Erythroblast (primary cell): ENCODE data around the gene MACROD2.

Source experiments
- DNase-seq, 2 experiments: peaks; one replicate each; lab custom pipeline; 2025; lab: John Stamatoyannopoulos, UW
- GATA1 ChIP-seq: IDR thresholded peaks from 2 replicates; pipeline ENCODE4 v1.6.1; 2011; ENCODE audit warnings: low read depth, mild to moderate bottlenecking, control low read depth, low read length, moderate library complexity
- POLR2A ChIP-seq: IDR thresholded peaks from 2 replicates; pipeline ENCODE4 v1.6.1; 2011; ENCODE audit warnings: mild to moderate bottlenecking, low read length

MACROD2 gene

DNA sequence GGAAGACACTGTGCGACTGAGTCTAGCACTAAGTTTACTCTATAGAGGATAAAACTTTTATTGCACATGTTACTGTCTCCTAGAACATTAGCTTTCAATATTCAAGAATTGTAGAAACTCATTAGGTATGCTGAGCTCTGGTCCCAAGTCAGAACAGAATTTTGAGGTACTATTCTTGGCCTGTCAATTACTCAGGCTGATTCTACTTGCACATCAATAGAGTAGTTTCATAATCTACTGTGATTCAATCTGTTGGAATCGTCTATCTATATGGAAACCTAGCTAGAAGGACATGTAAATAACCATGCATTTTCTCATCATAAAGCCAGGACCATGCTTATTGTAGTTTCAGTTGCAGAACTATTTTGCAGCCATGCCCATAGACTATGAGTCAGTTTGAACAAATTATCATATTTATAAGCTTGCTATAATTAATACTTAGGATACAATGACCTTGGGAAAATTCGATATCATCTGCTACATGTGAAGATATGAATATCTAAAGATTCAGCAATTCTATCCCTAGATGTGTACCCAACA is 300.5 kb downstream of the MACROD2 start:
- TF ChIP-seq POLR2A (no peak), GATA1 (no peak)
- no peak for DNase-seq

DNA sequence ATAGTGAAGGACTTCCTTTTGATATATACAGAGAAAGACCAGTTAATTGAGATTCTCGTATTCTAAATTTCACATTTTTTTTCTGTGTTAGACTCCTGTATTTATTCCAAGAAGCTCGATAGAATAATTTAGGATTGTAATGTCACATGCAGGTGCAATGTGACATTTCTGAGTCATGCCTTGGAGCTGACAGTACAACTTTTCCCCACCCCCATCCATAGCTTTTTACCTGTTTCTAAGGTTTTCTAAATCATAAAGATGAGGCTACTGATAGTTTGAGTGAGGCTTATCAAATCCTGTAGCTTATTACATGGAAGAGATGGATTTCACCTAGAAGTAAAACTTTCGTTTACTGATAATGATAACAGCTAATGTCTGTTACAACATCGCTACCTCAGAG is 304.5 kb downstream of the MACROD2 start:
- no peak for DNase-seq
- TF ChIP-seq GATA1 (no peak), POLR2A (no peak)

DNA sequence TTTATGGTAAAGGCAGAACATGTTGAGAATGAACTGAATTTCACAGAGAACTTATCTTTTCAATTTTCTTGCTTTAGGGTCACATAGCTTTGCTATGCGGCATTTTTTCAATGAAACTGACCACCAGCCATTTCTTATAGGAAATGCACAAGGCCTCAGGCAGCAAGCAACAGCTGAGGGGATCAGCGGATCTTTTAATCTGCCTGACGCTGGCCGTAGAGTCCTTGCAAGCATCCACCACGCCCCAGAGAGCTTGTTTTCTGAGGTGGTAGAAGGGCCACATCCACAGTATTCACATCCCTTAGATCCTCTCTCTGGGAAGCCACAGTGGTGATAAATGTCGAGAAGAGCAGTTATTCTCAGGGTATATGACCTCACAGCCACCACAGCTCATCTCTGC is 307.8 kb downstream of the MACROD2 start:
- no peak for DNase-seq
- no peak for TF ChIP-seq POLR2A
- no peak for TF ChIP-seq GATA1

DNA sequence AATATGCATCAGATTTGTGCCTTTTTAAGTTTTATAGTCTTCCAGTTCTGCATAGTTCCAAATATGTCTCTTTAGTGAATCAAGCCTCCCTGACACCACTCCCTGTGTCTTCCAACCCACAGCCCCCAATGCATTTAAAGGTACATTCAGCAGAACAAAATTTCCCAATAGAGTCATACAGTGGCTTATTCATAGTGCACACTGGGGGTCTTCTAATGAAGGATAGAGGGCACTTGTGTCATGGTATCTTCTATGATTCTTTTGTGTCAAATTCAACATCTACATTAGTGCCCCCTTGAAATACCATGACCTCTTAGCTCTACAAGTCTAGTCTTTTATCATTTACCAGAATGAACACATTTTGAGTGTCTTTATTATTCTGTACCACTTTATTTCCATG is 308.3 kb downstream of the MACROD2 start:
- TF ChIP-seq POLR2A = no peak
- TF ChIP-seq GATA1 = no peak
- DNase-seq = no peak

DNA sequence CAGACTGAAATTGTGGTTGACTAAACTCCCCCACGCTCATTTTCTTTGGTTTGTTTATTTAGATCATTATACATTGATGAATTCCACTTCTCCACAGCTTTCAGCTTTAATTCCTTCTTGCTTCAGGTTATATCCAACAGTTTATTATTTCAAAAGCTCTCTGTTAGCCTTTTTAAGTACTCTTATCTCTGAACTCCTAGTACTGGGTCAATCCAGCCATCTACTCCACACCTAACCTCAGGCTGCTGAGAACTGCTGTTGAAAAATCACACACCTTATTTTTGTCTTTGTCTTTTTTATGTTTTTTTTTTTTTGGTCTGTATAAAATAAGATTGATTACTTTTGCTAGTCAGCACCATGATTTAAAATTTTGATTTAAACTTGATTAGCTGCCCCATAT is 309.2 kb downstream of the MACROD2 start:
- TF ChIP-seq GATA1 (no peak), POLR2A (no peak)
- no peak for DNase-seq

DNA sequence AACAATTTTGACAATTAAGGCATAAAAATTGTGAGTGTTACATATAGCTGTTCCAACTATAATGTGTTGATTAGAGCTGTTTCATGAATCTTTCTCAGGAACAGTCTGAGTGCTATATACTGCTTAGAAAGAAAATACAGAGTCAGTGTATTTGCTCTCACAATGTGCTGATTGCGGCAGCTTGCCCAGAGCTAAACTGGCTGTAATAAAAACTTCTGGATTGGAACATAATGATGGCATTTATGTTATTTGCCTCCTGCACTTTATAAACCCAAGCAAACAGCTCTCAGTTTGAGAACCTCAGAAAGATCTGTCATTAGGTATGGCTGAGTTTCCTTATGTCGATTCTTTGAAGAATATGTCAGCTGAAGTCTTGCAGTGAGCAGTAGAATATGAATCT is 312.6 kb downstream of the MACROD2 start:
- no peak for DNase-seq
- TF ChIP-seq POLR2A = no peak
- TF ChIP-seq GATA1 = no peak

DNA sequence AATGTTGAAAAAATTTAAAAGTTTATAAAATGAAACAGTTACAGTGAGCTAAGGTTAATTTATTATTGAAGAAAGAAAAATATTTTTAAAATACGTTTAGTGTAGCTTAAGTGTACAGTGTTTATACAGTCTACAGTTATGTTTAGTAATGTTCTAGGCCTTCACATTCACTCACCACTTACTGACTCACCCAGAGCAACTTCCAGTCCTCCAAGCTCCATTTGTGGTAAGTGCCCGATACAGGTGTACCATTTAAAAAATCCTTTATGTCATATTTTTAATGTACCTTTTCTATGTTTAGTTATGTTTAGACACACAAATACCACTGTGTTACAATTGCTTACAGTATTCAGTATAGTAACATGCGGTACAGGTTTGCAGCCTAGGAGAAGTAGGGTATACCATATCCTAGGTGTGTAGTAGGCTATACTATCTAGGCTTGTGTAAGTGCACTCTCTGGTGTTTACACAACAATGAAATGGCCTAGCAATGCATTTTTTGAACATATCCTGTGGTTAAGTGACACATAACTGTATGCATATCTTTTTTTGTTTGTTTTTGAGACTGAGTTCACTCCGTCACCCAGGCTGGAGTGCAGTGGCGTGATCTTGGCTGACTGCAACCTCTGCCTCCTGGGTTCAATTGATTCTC is 315.8 kb downstream of the MACROD2 start:
- no peak for TF ChIP-seq GATA1
- TF ChIP-seq POLR2A = no peak
- DNase-seq = no peak

DNA sequence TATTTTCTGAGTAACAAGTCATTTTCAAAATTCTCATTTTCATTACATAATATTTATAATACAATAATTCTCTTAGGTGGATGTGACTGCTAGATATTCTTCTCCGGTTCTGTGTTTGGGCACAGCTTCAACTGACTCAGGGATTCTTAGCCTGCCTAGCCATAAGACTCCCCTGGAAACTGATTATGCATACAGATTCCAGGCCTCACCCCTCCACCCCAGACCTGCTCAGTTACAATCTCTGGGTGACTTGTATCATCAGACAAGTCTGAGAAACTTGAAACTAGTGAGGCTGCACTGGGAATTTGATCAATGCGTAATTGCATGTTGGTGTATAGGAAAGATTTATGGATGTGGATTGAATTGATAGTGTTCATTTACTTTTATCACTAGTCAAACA is 316.7 kb downstream of the MACROD2 start:
- no peak for DNase-seq
- TF ChIP-seq POLR2A = no peak
- TF ChIP-seq GATA1 = no peak

DNA sequence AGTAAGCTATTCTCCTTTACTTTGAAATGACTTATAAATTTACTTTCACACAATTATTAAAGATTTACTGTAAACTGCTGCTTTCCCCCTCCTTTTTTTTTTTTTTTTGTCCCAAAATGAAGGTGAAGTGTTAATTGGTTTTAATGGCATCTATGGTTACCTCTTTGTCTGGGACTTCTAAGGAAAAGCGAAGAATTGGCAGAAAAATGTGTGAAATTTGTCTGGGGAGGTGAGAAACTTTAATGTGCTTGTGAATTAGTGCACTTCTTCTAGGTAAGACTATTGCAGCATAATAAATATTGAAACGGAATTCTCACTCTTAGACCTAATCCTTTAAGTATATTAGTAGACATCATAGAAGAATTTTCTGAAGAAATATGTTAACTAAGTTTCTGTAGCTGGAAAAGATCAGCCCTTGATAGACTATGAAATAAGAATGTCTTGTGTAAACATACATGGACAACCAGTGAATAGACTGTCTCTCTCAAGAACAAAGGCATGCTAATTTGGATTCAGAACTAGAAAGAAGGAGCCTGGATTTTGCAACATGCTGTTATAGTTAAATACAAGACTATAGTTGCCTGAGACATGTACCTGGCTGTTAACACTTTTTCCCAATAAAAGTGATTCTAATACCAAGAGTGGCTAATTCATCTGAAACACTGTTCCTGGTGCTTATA is 318.2 kb downstream of the MACROD2 start:
- TF ChIP-seq GATA1 (no peak), POLR2A (no peak)
- DNase-seq = no peak

DNA sequence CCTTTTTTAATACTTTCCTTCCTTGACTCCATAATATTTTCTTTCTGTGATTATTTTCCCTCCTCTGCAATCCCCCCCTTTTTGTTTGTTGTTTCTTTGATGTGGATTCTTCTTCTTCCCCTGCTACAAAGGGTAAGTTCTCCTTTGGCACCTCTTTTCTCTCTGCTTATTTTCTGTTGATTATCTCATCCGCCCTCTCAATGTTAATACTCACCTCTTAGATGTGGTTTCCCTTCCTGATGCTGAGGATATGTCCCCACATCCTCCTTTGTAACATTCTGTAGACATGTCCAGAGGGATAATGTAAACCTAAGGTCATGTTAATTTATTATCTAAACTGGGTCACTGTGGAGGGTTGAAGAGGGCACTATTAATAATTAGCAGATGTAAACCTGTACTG is 324.4 kb downstream of the MACROD2 start:
- DNase-seq = no peak
- TF ChIP-seq GATA1 = no peak
- TF ChIP-seq POLR2A = no peak

DNA sequence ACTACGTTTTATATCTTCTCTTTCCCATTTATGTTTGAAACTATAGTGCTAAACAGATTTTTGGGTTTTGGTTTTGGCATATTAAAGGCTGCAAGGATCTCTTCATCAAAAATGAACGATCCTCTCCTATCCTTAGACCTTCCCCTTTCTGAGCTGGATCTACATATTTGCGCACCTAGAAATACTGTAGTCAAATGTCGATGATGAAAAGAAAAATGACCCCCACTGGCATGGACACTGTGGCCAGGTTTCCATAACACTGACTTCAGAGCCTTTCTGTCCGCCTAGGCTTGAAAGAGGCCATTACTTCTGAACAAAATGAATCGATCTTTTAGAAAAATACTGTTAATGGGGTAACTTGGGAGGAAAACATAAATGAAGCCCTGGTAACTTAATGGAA is 336.3 kb downstream of the MACROD2 start:
- TF ChIP-seq GATA1 (no peak), POLR2A (no peak)

DNA sequence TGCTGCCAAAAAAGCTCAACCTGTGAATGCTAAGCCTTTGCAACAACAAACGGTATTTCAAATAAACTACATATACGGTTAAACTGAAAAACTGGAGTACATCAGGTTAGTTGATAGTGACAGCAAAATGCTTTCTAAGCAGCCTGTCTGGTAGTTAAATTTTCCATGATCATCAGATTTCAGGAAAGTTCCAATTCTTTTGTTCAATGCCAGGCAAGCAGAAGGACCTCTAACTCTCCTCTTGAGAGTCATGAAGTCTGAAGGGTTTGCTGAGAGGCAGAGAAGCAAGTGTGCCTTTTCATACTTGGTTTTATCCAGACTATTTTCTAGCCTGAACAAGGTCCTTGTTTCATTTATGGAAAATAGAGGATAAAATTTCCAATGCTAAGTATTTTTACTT is 337.6 kb downstream of the MACROD2 start:
- TF ChIP-seq POLR2A = no peak
- TF ChIP-seq GATA1 = no peak
- DNase-seq = no peak

More for the DNA sequence above, 336.3 kb downstream of the MACROD2 start:
- no peak for DNase-seq

DNA sequence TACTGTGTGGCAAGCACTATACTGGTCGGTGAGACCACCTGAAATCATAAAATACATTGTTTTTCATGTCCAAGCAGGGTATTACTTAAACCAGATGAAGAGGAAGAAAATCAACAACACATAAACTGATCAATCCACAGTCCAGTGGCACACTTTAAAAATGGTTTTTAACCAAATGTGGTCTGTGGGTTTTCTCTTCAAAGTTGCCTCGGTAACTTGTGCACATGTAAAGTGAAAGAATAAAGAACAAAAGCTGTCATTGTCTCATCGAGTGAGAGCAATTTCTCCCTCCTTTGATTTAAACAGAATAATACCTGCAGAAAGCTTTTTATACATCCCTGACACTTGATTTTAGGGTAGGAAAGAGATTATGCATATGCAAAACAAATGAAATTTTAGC is 338.4 kb downstream of the MACROD2 start:
- TF ChIP-seq POLR2A = no peak
- no peak for TF ChIP-seq GATA1
- DNase-seq = no peak

DNA sequence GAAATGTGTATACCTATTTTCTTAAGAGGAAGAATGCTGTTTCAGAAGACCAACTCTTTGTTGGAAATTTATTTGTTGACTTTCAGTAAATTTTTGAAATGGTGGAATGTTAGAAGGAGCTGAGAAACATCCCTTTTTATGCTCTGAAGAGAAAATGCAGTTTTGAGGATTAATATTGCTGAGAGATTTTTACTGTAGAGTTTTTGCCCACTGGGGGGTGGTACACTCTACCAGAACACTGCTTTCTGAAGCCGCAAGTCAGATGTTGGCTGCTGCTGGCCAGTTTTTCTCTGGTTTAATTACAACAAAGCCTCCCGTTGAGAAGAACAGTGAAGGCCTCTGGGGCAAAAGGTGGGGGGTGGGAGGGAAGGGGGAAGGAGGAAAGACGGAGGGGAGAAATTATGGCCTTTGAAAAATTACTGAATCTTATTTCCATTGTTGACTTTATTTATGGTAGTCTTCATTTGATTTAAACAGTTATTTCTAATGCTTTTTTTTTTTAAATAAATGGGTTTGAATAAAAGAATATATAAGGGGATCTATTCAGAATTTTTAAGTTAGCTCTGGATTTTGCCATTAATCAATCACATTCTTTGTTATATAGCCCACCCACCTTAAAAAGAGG is 339.1 kb downstream of the MACROD2 start:
- DNase-seq = no peak

More for the DNA sequence above, 339.1 kb downstream of the MACROD2 start:
- TF ChIP-seq POLR2A = no peak
- TF ChIP-seq GATA1 = no peak
